IMR-90 (cell line): Measurements from ENCODE around the gene ALDH1A1. TPM values are rescaled to one million over a fixed set of nuclear protein-coding genes. Genes with fewer than 3 reads are reported as not detected.

Experiments used
- ATAC-seq: fragments of 200-7000 bp; cut with Tn5 transposase; 2 replicates; pipeline ENCODE4 v1.9.1; 2020; ENCODE audit warnings: low read depth, mild to moderate bottlenecking, moderate library complexity
- BruUV-seq: library from RNA; stranded (reverse); fragments of 400-500 nt; replicated peaks from 2 replicates; lab custom pipeline; 2021; lab: Mats Ljungman, UMichigan
- CTCF ChIA-PET: fragments of 300-600 bp; formaldehyde crosslinking; extraction: SDS; loops from one replicate; lab custom pipeline; 2021; ENCODE audit warnings: antibody characterized with exemption; lab: Yijun Ruan, JAX
- POLR2A ChIA-PET: fragments of 300-600 bp; sonication (Branson Sonifier 250); formaldehyde crosslinking; loops from one replicate; lab custom pipeline; 2022; ENCODE audit warnings: antibody characterized with exemption; ENCODE audit not compliant: unreplicated experiment; lab: Charles Lee
- DNase-seq: peaks from one replicate; pipeline ENCODE4 v3.0.0; 2013
- H2AFZ ChIP-seq: replicated peaks from 2 replicates; pipeline ENCODE3; 2013; ENCODE audit warnings: low read length, mild to moderate bottlenecking; ENCODE audit not compliant: poor library complexity
- H2AK5ac ChIP-seq: 2 replicates; pipeline ENCODE4 v1.6.1; 2013; ENCODE audit warnings: low read depth, low read length, inconsistent platforms
- H2AK9ac ChIP-seq: replicated peaks from 2 replicates; pipeline ENCODE3; 2013; ENCODE audit warnings: mild to moderate bottlenecking, low read depth, low read length, moderate library complexity; ENCODE audit not compliant: poor library complexity
- H2BK120ac ChIP-seq: 2 replicates; pipeline ENCODE4 v1.6.1; 2013; ENCODE audit warnings: low read depth, low read length, inconsistent platforms
- H2BK15ac ChIP-seq: 3 replicates; pipeline ENCODE4 v1.6.1; 2013; ENCODE audit warnings: low read depth, low read length, inconsistent platforms
- H2BK20ac ChIP-seq: 2 replicates; pipeline ENCODE4 v1.6.1; 2013; ENCODE audit warnings: low read depth, mild to moderate bottlenecking, inconsistent platforms, low read length, moderate library complexity
- H2BK5ac ChIP-seq: 2 replicates; pipeline ENCODE4 v1.6.1; 2013; ENCODE audit warnings: mild to moderate bottlenecking, low read depth, low read length, inconsistent platforms; ENCODE audit not compliant: poor library complexity, severe bottlenecking
- H3K14ac ChIP-seq: replicated peaks from 2 replicates; pipeline ENCODE4 v1.6.1; 2013; ENCODE audit warnings: low read depth, low read length, inconsistent platforms
- H3K18ac ChIP-seq: 2 replicates; pipeline ENCODE4 v1.6.1; 2013; ENCODE audit warnings: low read depth, low read length, control low read depth
- H3K23ac ChIP-seq: 2 replicates; pipeline ENCODE4 v1.6.1; 2013; ENCODE audit warnings: low read depth, low read length, inconsistent platforms
- H3K27ac ChIP-seq: 2 replicates; pipeline ENCODE4 v1.5.1; 2013; ENCODE audit warnings: mild to moderate bottlenecking, control low read depth, low read length; ENCODE audit not compliant: insufficient read depth
- H3K27me3 ChIP-seq: 2 replicates; pipeline ENCODE4 v1.6.1; 2013; ENCODE audit warnings: low read length; ENCODE audit not compliant: control insufficient read depth, insufficient read depth
- H3K36me3 ChIP-seq: 2 replicates; pipeline ENCODE4 v1.6.1; 2013; ENCODE audit warnings: low read length, mixed read lengths; ENCODE audit not compliant: control insufficient read depth, insufficient read depth
- H3K4ac ChIP-seq: 2 replicates; pipeline ENCODE4 v1.6.1; 2013; ENCODE audit warnings: low read depth, low read length, inconsistent platforms
- H3K4me1 ChIP-seq: 2 replicates; pipeline ENCODE4 v1.6.1; 2013; ENCODE audit warnings: low read length, mixed read lengths; ENCODE audit not compliant: control insufficient read depth, insufficient read depth
- H3K4me2 ChIP-seq: 2 replicates; pipeline ENCODE4 v1.6.1; 2013; ENCODE audit warnings: low read depth, mild to moderate bottlenecking, control low read depth, low read length, moderate library complexity
- H3K4me3 ChIP-seq: 2 replicates; pipeline ENCODE4 v1.5.1; 2013; ENCODE audit warnings: low read depth, mild to moderate bottlenecking, control low read depth, low read length, moderate library complexity; ENCODE audit not compliant: insufficient read depth
- H3K56ac ChIP-seq: 2 replicates; pipeline ENCODE4 v1.6.1; 2013; ENCODE audit warnings: low read length, inconsistent platforms; ENCODE audit not compliant: insufficient read depth; ENCODE audit errors: extremely low read depth
- H3K79me1 ChIP-seq, 2 experiments: 2 replicates each; pipeline ENCODE4 v1.6.1; 2013; ENCODE audit warnings: low read length in 2 of 2, inconsistent platforms in 1 of 2, low read depth in 1 of 2
- H3K9ac ChIP-seq: 2 replicates; pipeline ENCODE4 v1.6.1; 2013; ENCODE audit warnings: low read depth, low read length, control low read depth
- H3K9me1 ChIP-seq: 2 replicates; pipeline ENCODE4 v1.6.1; 2013; ENCODE audit warnings: low read length, inconsistent platforms; ENCODE audit not compliant: insufficient read depth
- H3K9me3 ChIP-seq: 2 replicates; pipeline ENCODE4 v1.6.1; 2013; ENCODE audit warnings: low read length; ENCODE audit not compliant: control insufficient read depth, insufficient read depth
- H4K20me1 ChIP-seq: 2 replicates; pipeline ENCODE4 v1.6.1; 2013; ENCODE audit warnings: low read length, inconsistent platforms; ENCODE audit not compliant: insufficient read depth
- H4K5ac ChIP-seq: 2 replicates; pipeline ENCODE4 v1.6.1; 2013; ENCODE audit warnings: mild to moderate bottlenecking, low read depth, low read length, control low read depth
- H4K8ac ChIP-seq, 2 experiments: 2 replicates each; pipeline ENCODE4 v1.6.1; 2013; ENCODE audit warnings: low read depth in 2 of 2, low read length in 2 of 2, control low read depth in 1 of 2, inconsistent platforms in 1 of 2
- H4K91ac ChIP-seq: 2 replicates; pipeline ENCODE4 v1.6.1; 2013; ENCODE audit warnings: low read depth, low read length, inconsistent platforms; ENCODE audit not compliant: insufficient read depth
- BHLHE40 ChIP-seq: fragments of 150-350 bp; IDR thresholded peaks from 2 replicates; pipeline ENCODE4 v1.6.1; 2016; ENCODE audit warnings: mild to moderate bottlenecking, low read depth, low read length
- CEBPB ChIP-seq: IDR thresholded peaks from 2 replicates; pipeline ENCODE4 v1.6.1; 2012; ENCODE audit warnings: low read depth, low read length, improper control_type of control experiment
- CHD1 ChIP-seq: IDR thresholded peaks from 2 replicates; pipeline ENCODE4 v1.6.1; 2012; ENCODE audit warnings: low read depth, low read length, improper control_type of control experiment
- ELK1 ChIP-seq: fragments of 150-350 bp; IDR thresholded peaks from 2 replicates; pipeline ENCODE4 v1.6.1; 2016; ENCODE audit warnings: low read depth, mild to moderate bottlenecking, low read length, moderate library complexity, borderline replicate concordance
- FOS ChIP-seq: fragments of 150-350 bp; IDR thresholded peaks from 2 replicates; pipeline ENCODE4 v1.6.1; 2016; ENCODE audit warnings: low read depth, low read length
- MAFK ChIP-seq: IDR thresholded peaks from 2 replicates; pipeline ENCODE4 v1.6.1; 2012; ENCODE audit warnings: low read depth, low read length, improper control_type of control experiment
- MAZ ChIP-seq: IDR thresholded peaks from 2 replicates; pipeline ENCODE4 v1.6.1; 2012; ENCODE audit warnings: low read depth, mild to moderate bottlenecking, low read length, improper control_type of control experiment, moderate library complexity, borderline replicate concordance
- MXI1 ChIP-seq: IDR thresholded peaks from 2 replicates; pipeline ENCODE4 v1.6.1; 2012; ENCODE audit warnings: low read depth, mild to moderate bottlenecking, low read length, moderate library complexity, borderline replicate concordance
- NFE2L2 ChIP-seq: fragments of 150-350 bp; IDR thresholded peaks from 2 replicates; pipeline ENCODE4 v1.6.1; 2016; ENCODE audit warnings: low read depth, mild to moderate bottlenecking, low read length
- RAD21 ChIP-seq: IDR thresholded peaks from 2 replicates; pipeline ENCODE4 v1.6.1; 2012; ENCODE audit warnings: low read length, improper control_type of control experiment
- RCOR1 ChIP-seq: IDR thresholded peaks from 2 replicates; pipeline ENCODE4 v1.6.1; 2012; ENCODE audit warnings: mild to moderate bottlenecking, low read length, improper control_type of control experiment; ENCODE audit not compliant: insufficient replicate concordance
- RFX5 ChIP-seq: IDR thresholded peaks from 2 replicates; pipeline ENCODE4 v1.8.0; 2012; ENCODE audit warnings: low read depth, mild to moderate bottlenecking, low read length, moderate library complexity
- WGBS, 2 experiments: methylation state at CpG; one replicate each; pipeline versions ENCODE4 v1.1.5 to v1.1.7; 2013; ENCODE audit warnings: missing lambda C conversion rate in 2 of 2; ENCODE audit not compliant: insufficient read length in 1 of 2; ENCODE audit errors: extremely low coverage in 2 of 2; 5-methylcytosine and 5-hydroxymethylcytosine counted together
- dilution Hi-C: fragments of 300-500 bp; cut with HindIII; formaldehyde crosslinking; loops from one replicate; pipeline ENCODE4 v1.14.3; 2018; ENCODE audit warnings: low sequenced_read_pairs; ENCODE audit not compliant: unreplicated experiment
- in situ Hi-C: fragments of 300-500 bp; cut with MboI; formaldehyde crosslinking; loops from 3 replicates; pipeline ENCODE4 v1.14.3; 2019; ENCODE audit warnings: low sequenced_read_pairs, inconsistent platforms, mixed read lengths
- intact Hi-C: fragments of 100-400 bp; cut with micrococcal nuclease; formaldehyde crosslinking; loops from 2 replicates; pipeline ENCODE4 v1.10.0; 2022
- polyA plus RNA-seq, 3 experiments: library from polyadenylated mRNA; depleted of rRNA; stranded (reverse); fragments of >200 nt; gene quantifications; 2 replicates each; pipeline ENCODE4 v1.2.3, GENCODE V29; 2012; ENCODE audit warnings: low replicate concordance in 1 of 3
- total RNA-seq: library from RNA; depleted of rRNA; stranded (reverse); fragments of >200 nt; gene quantifications from 2 replicates; pipeline ENCODE4 v1.2.3, GENCODE V29; 2012
- TF ChIP-seq, protein P1 (sequence below): conservative IDR thresholded peaks from 2 replicates; pipeline ENCODE4 v1.5.1; 2012; ENCODE audit warnings: mild to moderate bottlenecking, low read depth, low read length, improper control_type of control experiment
- TF ChIP-seq, protein P2 (sequence below): fragments of 150-350 bp; IDR thresholded peaks from 2 replicates; pipeline ENCODE4 v1.6.1; 2017; ENCODE audit warnings: mild to moderate bottlenecking, antibody characterized with exemption, low read length, low read depth

Gene ALDH1A1
- total and polyA plus RNA-seq, 2 of the 4 experiments (the other 2 are of a cell fraction) = not detected

DNA sequence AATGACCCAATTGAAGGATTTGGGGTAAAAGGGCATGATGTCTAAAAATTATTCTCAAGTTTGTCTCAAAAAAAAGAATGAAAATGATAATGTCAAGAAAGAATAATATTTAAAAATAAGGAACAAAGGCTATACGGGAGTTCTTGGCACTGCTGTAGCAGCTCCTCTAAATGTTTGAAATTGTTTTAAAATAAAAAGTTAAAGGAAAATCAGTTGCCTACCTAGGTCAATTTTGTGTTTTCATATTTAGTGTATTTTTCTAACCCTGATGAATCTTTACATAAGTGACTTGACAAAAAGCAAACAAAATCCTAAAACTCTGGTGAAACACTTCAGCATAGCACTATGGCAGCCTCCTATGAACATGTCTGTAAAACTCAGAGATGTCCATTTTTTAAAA, 56.4 kb downstream of the ALDH1A1 start:
- Histone ChIP-seq H3K9me3 (no peaks in the 10 kb centered on the region), H3K27ac (no peak overlapping the region), H2BK5ac (no peak overlapping the region), H2BK15ac (no peak overlapping the region), H3K23ac (no peak overlapping the region), H3K4ac (no peak overlapping the region), H2AK9ac (no peak overlapping the region), H3K4me1 (no peaks in the 10 kb centered on the region), H3K18ac (no peak overlapping the region), H3K4me2 (no peak overlapping the region), H4K91ac (no peak overlapping the region), H3K36me3 (no peaks in the 10 kb centered on the region), H3K4me3 (no peak overlapping the region), H3K56ac (no peak overlapping the region), H3K27me3 (no peaks in the 10 kb centered on the region), H2BK20ac (no peak overlapping the region), H3K9ac (no peak overlapping the region), H3K79me1 (no peaks in the 10 kb centered on the region), H2AFZ (no peak overlapping the region), H2BK120ac (no peak overlapping the region), H3K9me1 (no peaks in the 10 kb centered on the region), H3K14ac (no peak overlapping the region), H4K20me1 (no peaks in the 10 kb centered on the region), H4K5ac (no peak overlapping the region), H4K8ac (no peak overlapping the region), H2AK5ac (no peak overlapping the region)
- no peak for ATAC-seq
- WGBS, 2 experiments = no CpG with 5 or more reads among the region's 1 CpG
- in situ Hi-C loops = loop anchor here (10.0 kb wide), 1 partner anchor 62 kb away; no protein-coding TSS in a partner anchor
- CTCF ChIA-PET = no interaction called here
- TF ChIP-seq ELK1 (no peak), RFX5 (no peak), RAD21 (no peak), FOS (no peak), BHLHE40 (no peak), MXI1 (no peak), CEBPB (no peak), MAZ (no peak), MAFK (no peak), NFE2L2 (no peak), RCOR1 (no peak), CHD1 (no peak)
- TF ChIP-seq, protein P1, sequence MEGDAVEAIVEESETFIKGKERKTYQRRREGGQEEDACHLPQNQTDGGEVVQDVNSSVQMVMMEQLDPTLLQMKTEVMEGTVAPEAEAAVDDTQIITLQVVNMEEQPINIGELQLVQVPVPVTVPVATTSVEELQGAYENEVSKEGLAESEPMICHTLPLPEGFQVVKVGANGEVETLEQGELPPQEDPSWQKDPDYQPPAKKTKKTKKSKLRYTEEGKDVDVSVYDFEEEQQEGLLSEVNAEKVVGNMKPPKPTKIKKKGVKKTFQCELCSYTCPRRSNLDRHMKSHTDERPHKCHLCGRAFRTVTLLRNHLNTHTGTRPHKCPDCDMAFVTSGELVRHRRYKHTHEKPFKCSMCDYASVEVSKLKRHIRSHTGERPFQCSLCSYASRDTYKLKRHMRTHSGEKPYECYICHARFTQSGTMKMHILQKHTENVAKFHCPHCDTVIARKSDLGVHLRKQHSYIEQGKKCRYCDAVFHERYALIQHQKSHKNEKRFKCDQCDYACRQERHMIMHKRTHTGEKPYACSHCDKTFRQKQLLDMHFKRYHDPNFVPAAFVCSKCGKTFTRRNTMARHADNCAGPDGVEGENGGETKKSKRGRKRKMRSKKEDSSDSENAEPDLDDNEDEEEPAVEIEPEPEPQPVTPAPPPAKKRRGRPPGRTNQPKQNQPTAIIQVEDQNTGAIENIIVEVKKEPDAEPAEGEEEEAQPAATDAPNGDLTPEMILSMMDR = no peak
- TF ChIP-seq, protein P2, sequence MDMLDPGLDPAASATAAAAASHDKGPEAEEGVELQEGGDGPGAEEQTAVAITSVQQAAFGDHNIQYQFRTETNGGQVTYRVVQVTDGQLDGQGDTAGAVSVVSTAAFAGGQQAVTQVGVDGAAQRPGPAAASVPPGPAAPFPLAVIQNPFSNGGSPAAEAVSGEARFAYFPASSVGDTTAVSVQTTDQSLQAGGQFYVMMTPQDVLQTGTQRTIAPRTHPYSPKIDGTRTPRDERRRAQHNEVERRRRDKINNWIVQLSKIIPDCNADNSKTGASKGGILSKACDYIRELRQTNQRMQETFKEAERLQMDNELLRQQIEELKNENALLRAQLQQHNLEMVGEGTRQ = no peak
- no peak for DNase-seq
- BruUV-seq = no TSS peak
- dilution Hi-C loops = no loop called here
- intact Hi-C loops = no loop called here
- POLR2A ChIA-PET = interaction anchor here (0.6 kb wide), 1 partner anchor 12 kb away, joined by 3 read pairs; no protein-coding TSS in a partner anchor
